Measurements from ENCODE around the gene PAQR4. TPM values are rescaled to one million over a fixed set of nuclear protein-coding genes. Genes with fewer than 3 reads are reported as not detected.

PAQR4 gene
- total RNA-seq, 2 donors from 2014 or later: 30.5 to 32.0 TPM

DNA sequence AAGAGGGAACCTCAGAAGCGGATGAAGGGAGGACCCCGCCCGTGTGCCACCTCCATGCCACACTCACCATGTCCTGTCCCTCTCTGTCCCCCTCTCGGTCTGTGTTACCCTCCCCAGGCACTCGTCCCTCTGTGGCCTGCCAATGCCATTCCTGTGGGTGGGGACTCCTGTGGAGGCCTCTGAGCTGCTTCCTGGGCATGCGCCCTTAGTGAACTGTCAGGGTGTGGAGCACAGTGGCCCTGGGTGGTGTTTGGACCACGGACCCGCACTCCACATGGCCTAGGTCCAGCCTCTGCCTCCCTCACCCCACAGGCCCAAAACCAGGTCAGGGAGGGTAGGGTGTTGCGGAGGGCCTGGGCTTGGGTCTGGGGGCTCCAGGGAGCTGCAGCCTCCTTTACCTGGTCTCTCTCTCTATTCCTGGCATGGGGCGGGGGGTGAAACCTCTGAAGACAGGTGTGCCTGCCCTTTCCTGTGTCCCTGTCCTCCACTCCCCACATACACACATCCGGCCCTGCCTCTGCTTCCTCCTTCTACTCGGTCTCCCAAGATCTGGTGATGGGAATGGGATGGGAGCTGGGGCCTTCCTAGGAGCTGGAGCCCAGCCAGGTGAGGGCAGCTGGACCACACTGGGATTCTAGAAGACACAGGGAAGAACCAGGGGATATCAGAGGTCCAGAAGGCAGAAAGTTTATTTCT, 22.6 kb downstream of the PAQR4 start:
- no peaks in the 10 kb centered on the region for H3K27me3 Mint-ChIP-seq (ENCODE audit: insufficient read depth)
- no peaks in the 10 kb centered on the region for H3K9me3 Mint-ChIP-seq
- Histone ChIP-seq H3K27me3 (ENCODE audit: control insufficient read depth, insufficient read depth, low read length, poor library complexity, severe bottlenecking) (no peaks in the 10 kb centered on the region), H3K4me3 (ENCODE audit: low read length) (no peak overlapping the region), H3K9me3 (ENCODE audit: control insufficient read depth, low read length) (no peaks in the 10 kb centered on the region), H3K9ac (ENCODE audit: extremely low read depth, low read length, poor library complexity, severe bottlenecking) (no peak overlapping the region), H3K27ac (ENCODE audit: low read depth, low read length) (no peak overlapping the region), H3K36me3 (ENCODE audit: control insufficient read depth, insufficient read depth, low read length) (no peaks in the 10 kb centered on the region), H3K4me1 (ENCODE audit: control insufficient read depth, insufficient read depth, low read length) (no peaks in the 10 kb centered on the region)
- TF ChIP-seq, protein P1, sequence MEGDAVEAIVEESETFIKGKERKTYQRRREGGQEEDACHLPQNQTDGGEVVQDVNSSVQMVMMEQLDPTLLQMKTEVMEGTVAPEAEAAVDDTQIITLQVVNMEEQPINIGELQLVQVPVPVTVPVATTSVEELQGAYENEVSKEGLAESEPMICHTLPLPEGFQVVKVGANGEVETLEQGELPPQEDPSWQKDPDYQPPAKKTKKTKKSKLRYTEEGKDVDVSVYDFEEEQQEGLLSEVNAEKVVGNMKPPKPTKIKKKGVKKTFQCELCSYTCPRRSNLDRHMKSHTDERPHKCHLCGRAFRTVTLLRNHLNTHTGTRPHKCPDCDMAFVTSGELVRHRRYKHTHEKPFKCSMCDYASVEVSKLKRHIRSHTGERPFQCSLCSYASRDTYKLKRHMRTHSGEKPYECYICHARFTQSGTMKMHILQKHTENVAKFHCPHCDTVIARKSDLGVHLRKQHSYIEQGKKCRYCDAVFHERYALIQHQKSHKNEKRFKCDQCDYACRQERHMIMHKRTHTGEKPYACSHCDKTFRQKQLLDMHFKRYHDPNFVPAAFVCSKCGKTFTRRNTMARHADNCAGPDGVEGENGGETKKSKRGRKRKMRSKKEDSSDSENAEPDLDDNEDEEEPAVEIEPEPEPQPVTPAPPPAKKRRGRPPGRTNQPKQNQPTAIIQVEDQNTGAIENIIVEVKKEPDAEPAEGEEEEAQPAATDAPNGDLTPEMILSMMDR (conservative IDR thresholded peaks at IDR 0.05): no peak
- H3K27ac Mint-ChIP-seq: no peak overlapping the region
- no peaks in the 10 kb centered on the region for H3K36me3 Mint-ChIP-seq (ENCODE audit: low read depth)
- no peak overlapping the region for H3K4me3 Mint-ChIP-seq
- 90 to 94% methylated on average over 3 to 12 of the region's 12 CpGs for WGBS, 2 experiments (ENCODE audit: insufficient coverage in 1 of 2, insufficient read length in 1 of 2)
- DNase-seq: no peak
- H3K4me1 Mint-ChIP-seq: peaks cover 7% of the 10 kb centered on the region

DNA sequence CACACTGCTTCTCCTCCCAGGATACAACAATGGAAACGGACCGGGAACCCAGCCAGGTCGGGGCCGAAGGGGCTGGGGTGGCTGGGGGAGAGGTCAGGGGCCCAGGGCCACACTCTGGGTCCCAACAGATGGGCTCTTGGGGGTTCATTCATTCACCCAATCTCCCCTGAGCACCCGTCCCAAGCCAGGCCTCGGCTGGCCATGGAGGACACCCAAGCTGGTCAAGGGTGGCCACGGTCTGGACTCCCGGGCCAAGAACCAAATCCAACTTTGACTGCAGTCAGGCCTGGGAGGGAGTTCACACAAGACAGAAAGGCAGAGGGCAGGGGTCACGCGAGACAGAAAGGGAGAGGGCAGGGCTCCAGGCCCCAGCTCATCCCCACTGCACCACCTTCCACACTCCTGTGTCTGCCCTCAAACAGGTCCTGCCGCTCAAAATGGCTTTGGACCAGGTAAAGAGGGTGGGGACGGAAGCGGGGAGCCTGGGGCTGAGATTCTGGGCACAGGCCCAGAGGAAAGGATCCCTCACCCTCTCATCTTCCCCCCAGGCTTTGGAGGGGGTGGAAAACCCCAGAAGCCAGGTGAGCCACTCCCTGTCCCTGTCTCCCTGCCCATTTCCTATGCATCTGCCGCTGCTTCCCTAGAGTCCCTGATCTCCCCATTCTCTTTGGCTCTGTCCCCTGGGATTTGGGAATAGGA, 23.4 kb downstream of the PAQR4 start:
- H3K27ac Mint-ChIP-seq: no peak overlapping the region
- WGBS, 2 experiments (ENCODE audit: insufficient coverage in 1 of 2, insufficient read length in 1 of 2): 86 to 93% methylated on average over 4 to 14 of the region's 14 CpGs

GRCh38 chr16:2996298-2996697, 27.1 kb downstream of the PAQR4 start:
- Mint-ChIP-seq H3K27ac (no peak overlapping the region), H3K27me3 (ENCODE audit: insufficient read depth) (peaks cover 2% of the 10 kb centered on the region)

More for the DNA sequence above, 23.4 kb downstream of the PAQR4 start:
- TF ChIP-seq, protein P1 (conservative IDR thresholded peaks at IDR 0.05): no peak
- no peaks in the 10 kb centered on the region for H3K27me3 ChIP-seq (ENCODE audit: control insufficient read depth, insufficient read depth, low read length, poor library complexity, severe bottlenecking)
- Mint-ChIP-seq H3K4me3 (no peak overlapping the region), H3K27me3 (ENCODE audit: insufficient read depth) (no peaks in the 10 kb centered on the region), H3K4me1 (peaks cover 7% of the 10 kb centered on the region), H3K9me3 (no peaks in the 10 kb centered on the region), H3K36me3 (ENCODE audit: low read depth) (no peaks in the 10 kb centered on the region)
- no peaks in the 10 kb centered on the region for H3K9me3 ChIP-seq (ENCODE audit: control insufficient read depth, low read length)
- DNase-seq: no peak
- no peaks in the 10 kb centered on the region for H3K36me3 ChIP-seq (ENCODE audit: control insufficient read depth, insufficient read depth, low read length)
- no peak overlapping the region for H3K4me3 ChIP-seq (ENCODE audit: low read length)
- H3K27ac ChIP-seq (ENCODE audit: low read depth, low read length): no peak overlapping the region
- no peak overlapping the region for H3K9ac ChIP-seq (ENCODE audit: extremely low read depth, low read length, poor library complexity, severe bottlenecking)
- H3K4me1 ChIP-seq (ENCODE audit: control insufficient read depth, insufficient read depth, low read length): no peaks in the 10 kb centered on the region

More at GRCh38 chr16:2996298-2996697, 27.1 kb downstream of the PAQR4 start:
- no peak overlapping the region for H3K27ac ChIP-seq (ENCODE audit: low read depth, low read length)
- DNase-seq: no peak
- 81 to 90% methylated on average over 6 to 13 of the region's 13 CpGs for WGBS, 2 experiments (ENCODE audit: insufficient coverage in 1 of 2, insufficient read length in 1 of 2)
- H3K36me3 ChIP-seq (ENCODE audit: control insufficient read depth, insufficient read depth, low read length): no peaks in the 10 kb centered on the region
- TF ChIP-seq, protein P1 (conservative IDR thresholded peaks at IDR 0.05): no peak
- H3K4me1 ChIP-seq (ENCODE audit: control insufficient read depth, insufficient read depth, low read length): no peaks in the 10 kb centered on the region
- Mint-ChIP-seq H3K4me3 (no peak overlapping the region), H3K4me1 (no peaks in the 10 kb centered on the region), H3K36me3 (ENCODE audit: low read depth) (no peaks in the 10 kb centered on the region), H3K9me3 (no peaks in the 10 kb centered on the region)
- H3K9me3 ChIP-seq (ENCODE audit: control insufficient read depth, low read length): no peaks in the 10 kb centered on the region
- H3K27me3 ChIP-seq (ENCODE audit: control insufficient read depth, insufficient read depth, low read length, poor library complexity, severe bottlenecking): no peaks in the 10 kb centered on the region
- H3K4me3 ChIP-seq (ENCODE audit: low read length): no peak overlapping the region
- no peak overlapping the region for H3K9ac ChIP-seq (ENCODE audit: extremely low read depth, low read length, poor library complexity, severe bottlenecking)

All from endodermal cell (in vitro differentiated cells).